HEK293 (cell line): ENCODE results near the gene MTHFS.

Source experiments
- CTCF ChIA-PET: fragments of 350-600 bp; formaldehyde crosslinking; extraction: SDS; loops from one replicate; lab custom pipeline; 2021; ENCODE audit warnings: antibody characterized with exemption; lab: Yijun Ruan, JAX
- POLR2A ChIA-PET: fragments of 300-600 bp; formaldehyde crosslinking; extraction: SDS; loops from one replicate; lab custom pipeline; 2020; ENCODE audit warnings: antibody characterized with exemption, inconsistent platforms; lab: Yijun Ruan, JAX
- H3K27ac ChIP-seq: fragments of 200-500 bp; sonication (Bioruptor generic); 2 replicates; pipeline ENCODE4 v1.5.1; 2014; ENCODE audit warnings: low read depth, low read length, control low read depth, inconsistent platforms; ENCODE audit errors: extremely low read depth
- H3K36me3 ChIP-seq, 2 experiments: fragments of 200-500 bp in 1 of 2; sonication (Bioruptor generic) in 1 of 2; 1 replicate in 1 of 2; 2 replicates in 1 of 2; pipeline ENCODE4 v1.5.1; 2014 to 2017; ENCODE audit warnings: inconsistent platforms in 2 of 2, low read length in 2 of 2; ENCODE audit not compliant: control insufficient read depth in 2 of 2, insufficient read depth in 1 of 2
- H3K4me1 ChIP-seq: fragments of 200-500 bp; sonication (Bioruptor generic); 2 replicates; pipeline ENCODE4 v1.5.1; 2014; ENCODE audit warnings: mild to moderate bottlenecking, low read length, inconsistent platforms; ENCODE audit not compliant: control insufficient read depth, insufficient read depth
- H3K4me3 ChIP-seq: 2 replicates; pipeline ENCODE4 v1.5.1; 2011; ENCODE audit warnings: low read depth, mild to moderate bottlenecking, control low read depth, low read length, moderate library complexity
- H3K9me3 ChIP-seq: fragments of 200-500 bp; sonication (Bioruptor generic); 2 replicates; pipeline ENCODE4 v1.5.1; 2014; ENCODE audit warnings: low read depth, low read length, inconsistent platforms; ENCODE audit not compliant: control insufficient read depth, insufficient read depth
- BCL11A ChIP-seq: fragments of 450-650 bp; formaldehyde crosslinking; IDR thresholded peaks from 2 replicates; pipeline ENCODE4 v1.5.1; 2016; ENCODE audit warnings: low read depth, missing biosample characterization, missing genetic modification characterization
- HOXD13 ChIP-seq: sonication (generic); formaldehyde crosslinking; IDR thresholded peaks from 2 replicates; pipeline ENCODE4 v1.8.0; 2022; ENCODE audit warnings: missing genetic modification reagents, borderline replicate concordance
- PBX3 ChIP-seq: sonication (generic); formaldehyde crosslinking; IDR thresholded peaks from 2 replicates; pipeline ENCODE4 v1.8.1; 2022; ENCODE audit warnings: mild to moderate bottlenecking, moderate library complexity, missing genetic modification reagents
- TCF7L2 ChIP-seq: IDR thresholded peaks from 2 replicates; pipeline ENCODE4 v1.6.1; 2011; ENCODE audit warnings: low read depth, mild to moderate bottlenecking, inconsistent platforms, low read length, moderate library complexity, borderline replicate concordance
- ZFP37 ChIP-seq: fragments of 450-650 bp; formaldehyde crosslinking; IDR thresholded peaks from 2 replicates; pipeline ENCODE4 v1.5.1; 2016; ENCODE audit warnings: missing biosample characterization, missing genetic modification characterization
- ZNF132 ChIP-seq: fragments of 450-650 bp; formaldehyde crosslinking; IDR thresholded peaks from 2 replicates; pipeline ENCODE4 v1.5.1; 2017; ENCODE audit warnings: missing biosample characterization, missing genetic modification characterization, borderline replicate concordance
- ZNF140 ChIP-seq: fragments of 450-650 bp; formaldehyde crosslinking; IDR thresholded peaks from 2 replicates; pipeline ENCODE4 v1.5.1; 2016; ENCODE audit warnings: missing biosample characterization, missing genetic modification characterization
- ZNF155 ChIP-seq: fragments of 450-650 bp; formaldehyde crosslinking; IDR thresholded peaks from 2 replicates; pipeline ENCODE4 v1.5.1; 2016; ENCODE audit warnings: missing biosample characterization, missing genetic modification characterization
- ZNF184 ChIP-seq: fragments of 450-650 bp; IDR thresholded peaks from 2 replicates; pipeline ENCODE4 v1.5.1; 2018; ENCODE audit warnings: missing biosample characterization, mild to moderate bottlenecking, missing genetic modification characterization
- ZNF202 ChIP-seq: fragments of 450-650 bp; formaldehyde crosslinking; IDR thresholded peaks from 2 replicates; pipeline ENCODE4 v1.5.1; 2016; ENCODE audit warnings: missing biosample characterization, missing genetic modification characterization, borderline replicate concordance
- ZNF24 ChIP-seq: fragments of 450-650 bp; formaldehyde crosslinking; IDR thresholded peaks from 2 replicates; pipeline ENCODE4 v1.5.1; 2016; ENCODE audit warnings: missing biosample characterization, missing genetic modification characterization
- ZNF404 ChIP-seq: fragments of 450-650 bp; formaldehyde crosslinking; IDR thresholded peaks from 2 replicates; pipeline ENCODE4 v1.5.1; 2017; ENCODE audit warnings: missing biosample characterization, missing genetic modification characterization
- ZNF426 ChIP-seq: fragments of 450-650 bp; formaldehyde crosslinking; IDR thresholded peaks from 2 replicates; pipeline ENCODE4 v1.5.1; 2017; ENCODE audit warnings: missing biosample characterization, missing genetic modification characterization, mild to moderate bottlenecking, inconsistent platforms, moderate library complexity
- ZNF510 ChIP-seq: fragments of 450-650 bp; formaldehyde crosslinking; IDR thresholded peaks from 2 replicates; pipeline ENCODE4 v1.5.1; 2018; ENCODE audit warnings: mild to moderate bottlenecking, missing genetic modification characterization, missing biosample characterization; ENCODE audit not compliant: insufficient replicate concordance
- ZNF521 ChIP-seq: fragments of 450-650 bp; formaldehyde crosslinking; IDR thresholded peaks from 2 replicates; pipeline ENCODE4 v1.5.1; 2017; ENCODE audit warnings: missing biosample characterization, mild to moderate bottlenecking, missing genetic modification characterization
- ZNF560 ChIP-seq: fragments of 450-650 bp; formaldehyde crosslinking; IDR thresholded peaks from 2 replicates; pipeline ENCODE4 v1.5.1; 2017; ENCODE audit warnings: missing biosample characterization, missing genetic modification characterization, borderline replicate concordance
- ZNF621 ChIP-seq: fragments of 450-650 bp; formaldehyde crosslinking; IDR thresholded peaks from 2 replicates; pipeline ENCODE4 v1.5.1; 2017; ENCODE audit warnings: missing biosample characterization, missing genetic modification characterization
- ZNF677 ChIP-seq: fragments of 450-650 bp; IDR thresholded peaks from 2 replicates; pipeline ENCODE4 v1.5.0; 2018; ENCODE audit warnings: missing biosample characterization, mild to moderate bottlenecking, missing genetic modification characterization, moderate library complexity
- ZNF843 ChIP-seq: fragments of 450-650 bp; formaldehyde crosslinking; IDR thresholded peaks from 2 replicates; pipeline ENCODE4 v1.5.1; 2016; ENCODE audit warnings: missing biosample characterization, missing genetic modification characterization
- ZSCAN4 ChIP-seq: fragments of 450-650 bp; formaldehyde crosslinking; IDR thresholded peaks from 2 replicates; pipeline ENCODE4 v1.5.1; 2017; ENCODE audit warnings: missing biosample characterization, missing genetic modification characterization
- TF ChIP-seq, protein P1 (sequence below): fragments of 450-650 bp; formaldehyde crosslinking; IDR thresholded peaks from 2 replicates; pipeline ENCODE4 v1.5.1; 2016; ENCODE audit warnings: missing biosample characterization, missing genetic modification characterization, low read depth
- TF ChIP-seq, protein P2 (sequence below): fragments of 450-650 bp; IDR thresholded peaks from 2 replicates; pipeline ENCODE4 v1.5.1; 2018; ENCODE audit warnings: missing biosample characterization, missing genetic modification characterization
- TF ChIP-seq, protein P3 (sequence below): fragments of 450-650 bp; formaldehyde crosslinking; IDR thresholded peaks from 2 replicates; pipeline ENCODE4 v1.5.1; 2016; ENCODE audit warnings: missing biosample characterization, missing genetic modification characterization
- TF ChIP-seq, protein P4 (sequence below): fragments of 450-650 bp; formaldehyde crosslinking; IDR thresholded peaks from 2 replicates; pipeline ENCODE4 v1.5.1; 2017; ENCODE audit warnings: missing biosample characterization, missing genetic modification characterization

The MTHFS gene

GRCh38 chr15:79837846-79838245 lies 59.0 kb downstream of the MTHFS start:
- TF ChIP-seq, protein P1, sequence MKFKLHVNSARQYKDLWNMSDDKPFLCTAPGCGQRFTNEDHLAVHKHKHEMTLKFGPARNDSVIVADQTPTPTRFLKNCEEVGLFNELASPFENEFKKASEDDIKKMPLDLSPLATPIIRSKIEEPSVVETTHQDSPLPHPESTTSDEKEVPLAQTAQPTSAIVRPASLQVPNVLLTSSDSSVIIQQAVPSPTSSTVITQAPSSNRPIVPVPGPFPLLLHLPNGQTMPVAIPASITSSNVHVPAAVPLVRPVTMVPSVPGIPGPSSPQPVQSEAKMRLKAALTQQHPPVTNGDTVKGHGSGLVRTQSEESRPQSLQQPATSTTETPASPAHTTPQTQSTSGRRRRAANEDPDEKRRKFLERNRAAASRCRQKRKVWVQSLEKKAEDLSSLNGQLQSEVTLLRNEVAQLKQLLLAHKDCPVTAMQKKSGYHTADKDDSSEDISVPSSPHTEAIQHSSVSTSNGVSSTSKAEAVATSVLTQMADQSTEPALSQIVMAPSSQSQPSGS (tag by site-specific recombination) = no peak
- TF ChIP-seq, protein P2, sequence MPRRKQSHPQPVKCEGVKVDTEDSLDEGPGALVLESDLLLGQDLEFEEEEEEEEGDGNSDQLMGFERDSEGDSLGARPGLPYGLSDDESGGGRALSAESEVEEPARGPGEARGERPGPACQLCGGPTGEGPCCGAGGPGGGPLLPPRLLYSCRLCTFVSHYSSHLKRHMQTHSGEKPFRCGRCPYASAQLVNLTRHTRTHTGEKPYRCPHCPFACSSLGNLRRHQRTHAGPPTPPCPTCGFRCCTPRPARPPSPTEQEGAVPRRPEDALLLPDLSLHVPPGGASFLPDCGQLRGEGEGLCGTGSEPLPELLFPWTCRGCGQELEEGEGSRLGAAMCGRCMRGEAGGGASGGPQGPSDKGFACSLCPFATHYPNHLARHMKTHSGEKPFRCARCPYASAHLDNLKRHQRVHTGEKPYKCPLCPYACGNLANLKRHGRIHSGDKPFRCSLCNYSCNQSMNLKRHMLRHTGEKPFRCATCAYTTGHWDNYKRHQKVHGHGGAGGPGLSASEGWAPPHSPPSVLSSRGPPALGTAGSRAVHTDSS = no peak
- no peak for TF ChIP-seq ZNF155 (tag by site-specific recombination)
- no peak for TF ChIP-seq ZNF843 (tag by site-specific recombination)
- no peak for TF ChIP-seq ZNF132 (tag by site-specific recombination)
- no peak for TF ChIP-seq ZNF202 (tag by site-specific recombination)
- no peak for TF ChIP-seq ZSCAN4 (tag by site-specific recombination)
- TF ChIP-seq PBX3 = no peak
- H3K4me3 ChIP-seq = no peak overlapping the region
- H3K36me3 ChIP-seq = peaks cover 6 to 25% of the 10 kb centered on the region in 2 experiments; a peak in 2 of 3 replicates
- no peaks in the 10 kb centered on the region; the same call in 1 of the 2 replicates for H3K4me1 ChIP-seq
- no peaks in the 10 kb centered on the region for H3K9me3 ChIP-seq
- ChIA-PET POLR2A (no interaction called here), CTCF (interaction anchor here (0.8 kb wide), 1 partner anchor 535 kb away, joined by 5 read pairs; no protein-coding TSS in a partner anchor)
- no peak overlapping the region for H3K27ac ChIP-seq

DNA sequence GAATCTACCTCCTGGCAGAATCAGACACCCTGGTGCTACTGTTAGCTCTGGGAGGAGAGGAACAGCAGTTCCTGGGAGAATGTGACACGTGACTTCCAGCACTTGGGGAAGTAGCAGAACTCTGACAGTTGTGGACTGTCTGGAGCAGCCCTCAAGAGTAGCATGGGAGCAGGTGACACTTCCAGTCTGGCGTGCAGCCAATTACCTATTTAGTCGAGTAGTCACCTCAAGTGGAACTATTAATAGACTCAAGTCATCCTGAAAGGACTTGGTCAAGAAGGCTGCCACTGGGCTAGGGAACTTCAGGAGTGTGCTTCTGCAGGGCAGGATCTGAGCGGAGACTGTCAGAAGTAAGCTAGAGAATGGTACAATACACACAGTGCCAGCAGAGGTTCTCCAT lies 62.3 kb downstream of the MTHFS start:
- POLR2A ChIA-PET = no interaction called here
- H3K9me3 ChIP-seq = no peaks in the 10 kb centered on the region
- TF ChIP-seq, protein P3, sequence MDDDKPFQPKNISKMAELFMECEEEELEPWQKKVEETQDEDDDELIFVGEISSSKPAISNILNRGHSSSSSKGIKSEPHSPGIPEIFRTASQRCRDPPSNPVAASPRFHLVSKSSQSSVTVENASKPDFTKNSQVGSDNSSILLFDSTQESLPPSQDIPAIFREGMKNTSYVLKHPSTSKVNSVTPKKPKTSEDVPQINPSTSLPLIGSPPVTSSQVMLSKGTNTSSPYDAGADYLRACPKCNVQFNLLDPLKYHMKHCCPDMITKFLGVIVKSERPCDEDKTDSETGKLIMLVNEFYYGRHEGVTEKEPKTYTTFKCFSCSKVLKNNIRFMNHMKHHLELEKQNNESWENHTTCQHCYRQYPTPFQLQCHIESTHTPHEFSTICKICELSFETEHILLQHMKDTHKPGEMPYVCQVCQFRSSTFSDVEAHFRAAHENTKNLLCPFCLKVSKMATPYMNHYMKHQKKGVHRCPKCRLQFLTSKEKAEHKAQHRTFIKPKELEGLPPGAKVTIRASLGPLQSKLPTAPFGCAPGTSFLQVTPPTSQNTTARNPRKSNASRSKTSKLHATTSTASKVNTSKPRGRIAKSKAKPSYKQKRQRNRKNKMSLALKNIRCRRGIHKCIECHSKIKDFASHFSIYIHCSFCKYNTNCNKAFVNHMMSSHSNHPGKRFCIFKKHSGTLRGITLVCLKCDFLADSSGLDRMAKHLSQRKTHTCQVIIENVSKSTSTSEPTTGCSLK (tag by site-specific recombination) = no peak
- TF ChIP-seq ZNF24 = no peak
- no peak for TF ChIP-seq ZNF560 (tag by site-specific recombination)
- TF ChIP-seq ZNF621 (tag by site-specific recombination) = no peak
- no peak for TF ChIP-seq ZNF510 (tag by site-specific recombination)
- TF ChIP-seq ZNF521 (tag by site-specific recombination) = no peak
- no peak for TF ChIP-seq BCL11A (tag by site-specific recombination)
- no peak for TF ChIP-seq PBX3
- TF ChIP-seq ZFP37 = no peak
- TF ChIP-seq ZNF426 (tag by site-specific recombination) = no peak
- TF ChIP-seq ZNF184 (tag by site-specific recombination) = no peak
- no peak for TF ChIP-seq ZNF677
- no peak for TF ChIP-seq ZNF404 (tag by site-specific recombination)
- TF ChIP-seq ZNF140 (tag by site-specific recombination) = no peak
- TF ChIP-seq HOXD13 = no peak
- TF ChIP-seq, protein P4, sequence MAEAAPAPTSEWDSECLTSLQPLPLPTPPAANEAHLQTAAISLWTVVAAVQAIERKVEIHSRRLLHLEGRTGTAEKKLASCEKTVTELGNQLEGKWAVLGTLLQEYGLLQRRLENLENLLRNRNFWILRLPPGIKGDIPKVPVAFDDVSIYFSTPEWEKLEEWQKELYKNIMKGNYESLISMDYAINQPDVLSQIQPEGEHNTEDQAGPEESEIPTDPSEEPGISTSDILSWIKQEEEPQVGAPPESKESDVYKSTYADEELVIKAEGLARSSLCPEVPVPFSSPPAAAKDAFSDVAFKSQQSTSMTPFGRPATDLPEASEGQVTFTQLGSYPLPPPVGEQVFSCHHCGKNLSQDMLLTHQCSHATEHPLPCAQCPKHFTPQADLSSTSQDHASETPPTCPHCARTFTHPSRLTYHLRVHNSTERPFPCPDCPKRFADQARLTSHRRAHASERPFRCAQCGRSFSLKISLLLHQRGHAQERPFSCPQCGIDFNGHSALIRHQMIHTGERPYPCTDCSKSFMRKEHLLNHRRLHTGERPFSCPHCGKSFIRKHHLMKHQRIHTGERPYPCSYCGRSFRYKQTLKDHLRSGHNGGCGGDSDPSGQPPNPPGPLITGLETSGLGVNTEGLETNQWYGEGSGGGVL (tag by site-specific recombination) = no peak
- no peak for TF ChIP-seq TCF7L2

More for the DNA sequence above, 62.3 kb downstream of the MTHFS start:
- CTCF ChIA-PET = interaction anchor here (1.3 kb wide), 1 partner anchor 19 kb away, joined by 3 read pairs; no protein-coding TSS in a partner anchor
- Histone ChIP-seq H3K4me3 (no peak overlapping the region), H3K4me1 (no peaks in the 10 kb centered on the region; the same call in 1 of the 2 replicates), H3K36me3 (peaks cover 3 to 24% of the 10 kb centered on the region in 2 experiments; a peak in 1 of 3 replicates), H3K27ac (no peak overlapping the region)
